Measurements from ENCODE around the gene CDCP1. TPM values are rescaled to one million over a fixed set of nuclear protein-coding genes. Genes with fewer than 3 reads are reported as not detected.

CDCP1 gene
- total RNA-seq, 3 donors from 2014 or later (not counting 1 experiment from before 2014, with no cell fraction given) = 0.38 to 0.61 (median 0.48) TPM

- Histone ChIP-seq H3K36me3 (ENCODE audit: control insufficient read depth, insufficient read depth, low read length) (no peaks in the 10 kb centered on the region), H3K27me3 (ENCODE audit: control insufficient read depth, insufficient read depth, low read length) (peaks cover 6% of the 10 kb centered on the region), H3K4me3 (ENCODE audit: low read length) (no peak overlapping the region), H3K9me3 (ENCODE audit: control insufficient read depth, insufficient read depth, low read length) (no peaks in the 10 kb centered on the region), H3K27ac (ENCODE audit: low read length) (no peak overlapping the region), H3K4me1 (ENCODE audit: control insufficient read depth, insufficient read depth, low read length) (no peaks in the 10 kb centered on the region)
- intact Hi-C loops (cut with micrococcal nuclease) = no loop called here
- DNase-seq (no peak), ATAC-seq (no peak)
- Mint-ChIP-seq H3K27me3 (ENCODE audit: low read depth in 2 of 2) (peaks cover 29 to 30% of the 10 kb centered on the region in 2 donors), H3K27ac (no peak overlapping the region), H3K4me1 (no peaks in the 10 kb centered on the region), H3K9me3 (no peaks in the 10 kb centered on the region), H3K36me3 (no peaks in the 10 kb centered on the region), H3K4me3 (no peak overlapping the region)
- no CpG with 5 or more reads among the region's 1 CpG for WGBS (ENCODE audit: insufficient coverage)
- no peak for TF ChIP-seq CTCF (IDR thresholded peaks at IDR 0.05)
Observed at GRCh38 chr3:45152307-45152706, 6.1 kb upstream of the CDCP1 start.

- Histone ChIP-seq H3K27ac (ENCODE audit: low read length) (no peak overlapping the region), H3K4me1 (ENCODE audit: control insufficient read depth, insufficient read depth, low read length) (peaks cover 5% of the 10 kb centered on the region), H3K4me3 (ENCODE audit: low read length) (no peak overlapping the region), H3K9me3 (ENCODE audit: control insufficient read depth, insufficient read depth, low read length) (no peaks in the 10 kb centered on the region), H3K36me3 (ENCODE audit: control insufficient read depth, insufficient read depth, low read length) (no peaks in the 10 kb centered on the region), H3K27me3 (ENCODE audit: control insufficient read depth, insufficient read depth, low read length) (peaks cover 12% of the 10 kb centered on the region)
- Mint-ChIP-seq H3K27ac (no peak overlapping the region), H3K36me3 (no peaks in the 10 kb centered on the region), H3K27me3 (ENCODE audit: low read depth in 2 of 2) (peaks cover 37 to 38% of the 10 kb centered on the region in 2 donors), H3K4me3 (no peak overlapping the region), H3K4me1 (peaks cover 0 to 5% of the 10 kb centered on the region in 2 donors), H3K9me3 (no peaks in the 10 kb centered on the region)
- 63% methylated on average over 1 of the region's 2 CpGs for WGBS (ENCODE audit: insufficient coverage)
- no peak for TF ChIP-seq CTCF (IDR thresholded peaks at IDR 0.05)
- intact Hi-C loops (cut with micrococcal nuclease) = no loop called here
- ATAC-seq = no peak
- DNase-seq = no peak
Observed at GRCh38 chr3:45151100-45151499, 4.9 kb upstream of the CDCP1 start.

- DNase-seq (no peak), ATAC-seq (no peak)
- 86% methylated on average over 2 of the region's 2 CpGs for WGBS (ENCODE audit: insufficient coverage)
- H3K4me1 Mint-ChIP-seq = peaks cover 16 to 19% of the 10 kb centered on the region in 2 donors
- no peaks in the 10 kb centered on the region for H3K9me3 ChIP-seq (ENCODE audit: control insufficient read depth, insufficient read depth, low read length)
- no peak overlapping the region for H3K4me3 ChIP-seq (ENCODE audit: low read length)
- no peaks in the 10 kb centered on the region for H3K36me3 Mint-ChIP-seq
- no peak overlapping the region for H3K27ac Mint-ChIP-seq
- H3K4me1 ChIP-seq (ENCODE audit: control insufficient read depth, insufficient read depth, low read length) = peaks cover 17% of the 10 kb centered on the region
- H3K9me3 Mint-ChIP-seq = no peaks in the 10 kb centered on the region
- intact Hi-C loops (cut with micrococcal nuclease) = no loop called here
- H3K27me3 ChIP-seq (ENCODE audit: control insufficient read depth, insufficient read depth, low read length) = peaks cover 21% of the 10 kb centered on the region
- H3K36me3 ChIP-seq (ENCODE audit: control insufficient read depth, insufficient read depth, low read length) = no peaks in the 10 kb centered on the region
- no peak overlapping the region for H3K27ac ChIP-seq (ENCODE audit: low read length)
- peaks cover 47 to 50% of the 10 kb centered on the region in 2 donors for H3K27me3 Mint-ChIP-seq (ENCODE audit: low read depth in 2 of 2)
- no peak for TF ChIP-seq CTCF (IDR thresholded peaks at IDR 0.05)
- no peak overlapping the region for H3K4me3 Mint-ChIP-seq
Observed at GRCh38 chr3:45148921-45149320, 2.7 kb upstream of the CDCP1 start.

- Histone ChIP-seq H3K4me1 (ENCODE audit: control insufficient read depth, insufficient read depth, low read length) (peaks cover 17% of the 10 kb centered on the region), H3K27me3 (ENCODE audit: control insufficient read depth, insufficient read depth, low read length) (peaks cover 21% of the 10 kb centered on the region), H3K27ac (ENCODE audit: low read length) (no peak overlapping the region), H3K36me3 (ENCODE audit: control insufficient read depth, insufficient read depth, low read length) (no peaks in the 10 kb centered on the region), H3K9me3 (ENCODE audit: control insufficient read depth, insufficient read depth, low read length) (no peaks in the 10 kb centered on the region), H3K4me3 (ENCODE audit: low read length) (peak overlapping the region; percentile 31)
- H3K36me3 Mint-ChIP-seq = no peaks in the 10 kb centered on the region
- no peaks in the 10 kb centered on the region for H3K9me3 Mint-ChIP-seq
- WGBS (ENCODE audit: insufficient coverage) = 15% methylated on average over 15 of the region's 15 CpGs
- H3K4me1 Mint-ChIP-seq = peaks cover 16 to 19% of the 10 kb centered on the region in 2 donors
- intact Hi-C loops (cut with micrococcal nuclease) = no loop called here
- H3K4me3 Mint-ChIP-seq = peak overlapping the region; percentile 56
- TF ChIP-seq CTCF (IDR thresholded peaks at IDR 0.05) = no peak
- no peak overlapping the region for H3K27ac Mint-ChIP-seq
- DNase-seq = no peak
- no peak for ATAC-seq
- peaks cover 46 to 48% of the 10 kb centered on the region in 2 donors for H3K27me3 Mint-ChIP-seq (ENCODE audit: low read depth in 2 of 2)
Observed at GRCh38 chr3:45145223-45145622, 955 bp downstream of the CDCP1 start.

Data from natural killer cell (primary cell).